ENCODE measurements around the gene RPL19.

RPL19 gene

GRCh38 chr17:39204245-39204644 lies 4.2 kb downstream of the RPL19 start:
- no peak overlapping the region for H3K4me3 Mint-ChIP-seq
- DNase-seq (no peak), ATAC-seq (no peak)
- H3K27ac Mint-ChIP-seq, result peak overlapping the region in 1 of 2 donors; percentile 79
- no peaks in the 10 kb centered on the region for H3K27me3 Mint-ChIP-seq
- H3K9me3 Mint-ChIP-seq, result no peaks in the 10 kb centered on the region
- H3K4me1 Mint-ChIP-seq, result peaks cover 80% of the 10 kb centered on the region

GRCh38 chr17:39205112-39205526 lies 5.0 kb downstream of the RPL19 start:
- H3K4me1 Mint-ChIP-seq, result peaks cover 80% of the 10 kb centered on the region

DNA sequence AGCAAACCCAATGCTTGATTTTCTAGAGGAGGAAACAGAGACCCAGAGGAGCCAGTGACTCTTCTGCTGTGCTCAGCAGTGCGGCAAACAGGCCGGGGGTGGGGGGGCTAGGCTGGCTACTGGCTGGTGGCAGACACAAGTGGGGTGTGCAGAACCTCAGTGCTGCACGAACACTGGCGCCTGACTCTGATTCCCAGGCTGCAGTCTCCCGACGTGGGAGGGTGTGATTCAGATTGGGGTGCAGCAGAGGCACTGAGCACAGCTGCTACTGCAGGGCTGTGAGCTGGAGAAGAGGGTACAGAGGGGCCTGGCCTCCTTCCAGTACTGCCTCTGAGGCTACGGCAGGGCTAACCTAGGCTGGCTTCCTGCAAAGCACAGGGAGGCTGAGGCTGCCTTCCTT lies 8.1 kb downstream of the RPL19 start:
- Mint-ChIP-seq H3K27me3 (no peaks in the 10 kb centered on the region), H3K4me1 (peaks cover 73% of the 10 kb centered on the region), H3K9me3 (no peaks in the 10 kb centered on the region), H3K4me3 (peak overlapping the region in 1 of 2 donors; percentile 75), H3K27ac (no peak overlapping the region)
- no peak for DNase-seq
- ATAC-seq, result no peak

More at GRCh38 chr17:39205112-39205526, 5.0 kb downstream of the RPL19 start:
- DNase-seq (no peak), ATAC-seq (no peak)
- no peak overlapping the region for H3K4me3 Mint-ChIP-seq
- H3K9me3 Mint-ChIP-seq, result no peaks in the 10 kb centered on the region
- H3K27me3 Mint-ChIP-seq, result no peaks in the 10 kb centered on the region
- H3K27ac Mint-ChIP-seq, result peak overlapping the region in 1 of 2 donors; percentile 19

- ATAC-seq, result no peak
Observed at GRCh38 chr17:39208893-39209292, 8.8 kb downstream of the RPL19 start.

GRCh38 chr17:39209317-39210092 lies 9.4 kb downstream of the RPL19 start:
- Mint-ChIP-seq H3K27ac (no peak overlapping the region), H3K27me3 (no peaks in the 10 kb centered on the region), H3K9me3 (no peaks in the 10 kb centered on the region), H3K4me3 (peak overlapping the region; percentile 20 to 75), H3K4me1 (peaks cover 61% of the 10 kb centered on the region)
- DNase-seq, result peak; percentile 69 to 70
- peak; percentile 79 for ATAC-seq

More at GRCh38 chr17:39208893-39209292, 8.8 kb downstream of the RPL19 start:
- Mint-ChIP-seq H3K4me1 (peaks cover 67% of the 10 kb centered on the region), H3K9me3 (no peaks in the 10 kb centered on the region), H3K27ac (no peak overlapping the region), H3K27me3 (no peaks in the 10 kb centered on the region), H3K4me3 (peak overlapping the region in 1 of 2 donors; percentile 75)
- no peak for DNase-seq

DNA sequence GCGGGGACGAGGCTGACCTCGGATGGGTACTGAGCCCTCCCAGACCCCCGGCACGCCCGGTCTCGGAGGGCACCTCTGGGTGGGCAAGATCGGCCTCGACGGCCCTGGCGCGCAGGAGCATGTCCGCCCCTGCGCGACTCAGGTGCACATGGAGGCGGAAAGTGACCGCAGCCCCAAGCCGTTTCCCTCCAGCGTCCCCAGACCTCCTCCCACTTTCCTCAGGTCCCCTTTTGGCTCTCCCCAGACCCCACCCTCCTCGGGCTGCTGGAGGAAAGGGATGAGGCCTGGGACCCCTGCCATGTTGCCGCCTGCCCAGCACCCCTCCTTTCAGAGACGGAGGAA lies 10.0 kb downstream of the RPL19 start:
- no peaks in the 10 kb centered on the region for H3K9me3 Mint-ChIP-seq
- no peak for ATAC-seq
- H3K4me3 Mint-ChIP-seq, result peak overlapping the region; percentile 20 to 75
- H3K27ac Mint-ChIP-seq, result peak overlapping the region in 1 of 2 donors; percentile 9
- no peaks in the 10 kb centered on the region for H3K27me3 Mint-ChIP-seq
- DNase-seq, result no peak
- peaks cover 57% of the 10 kb centered on the region for H3K4me1 Mint-ChIP-seq

DNA sequence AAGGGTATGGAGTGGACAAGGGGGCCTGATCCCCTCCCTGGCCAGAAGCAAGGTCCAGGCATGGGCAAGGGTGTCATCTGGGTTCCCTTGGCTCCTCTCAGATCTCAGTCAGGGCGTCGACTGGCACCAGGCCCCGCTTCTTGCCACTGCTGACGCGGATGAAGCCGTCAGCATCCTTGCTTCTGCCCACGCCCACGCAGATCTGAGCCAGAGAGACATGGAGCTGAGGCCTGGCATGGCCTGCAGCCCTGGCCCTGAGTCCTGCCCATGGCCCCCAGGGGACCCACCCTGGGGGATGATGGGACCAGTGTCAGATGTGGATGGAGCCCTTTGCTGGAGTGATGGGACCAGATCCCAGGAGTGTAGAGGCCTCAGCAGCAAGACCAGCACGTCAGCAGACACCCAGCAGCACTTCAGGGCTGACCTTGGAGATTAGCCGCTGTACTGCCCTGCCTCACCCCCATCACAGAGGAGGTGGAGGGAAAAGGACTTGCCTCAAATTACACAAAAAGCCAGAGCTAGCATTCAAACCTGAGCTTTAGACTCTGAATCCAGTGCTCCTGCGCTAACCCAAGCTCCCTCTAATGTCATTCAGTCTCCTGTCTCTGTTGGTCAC lies 12.2 kb downstream of the RPL19 start:
- Mint-ChIP-seq H3K4me1 (peaks cover 46% of the 10 kb centered on the region), H3K27ac (no peak overlapping the region), H3K27me3 (peaks cover 15% of the 10 kb centered on the region), H3K4me3 (no peak overlapping the region), H3K9me3 (no peaks in the 10 kb centered on the region)
- ATAC-seq (no peak), DNase-seq (no peak)

GRCh38 chr17:39212841-39213480 lies 12.9 kb downstream of the RPL19 start:
- DNase-seq (no peak), ATAC-seq (no peak)
- H3K4me1 Mint-ChIP-seq, result peaks cover 42% of the 10 kb centered on the region
- no peaks in the 10 kb centered on the region for H3K9me3 Mint-ChIP-seq
- H3K27me3 Mint-ChIP-seq, result peaks cover 20% of the 10 kb centered on the region
- no peak overlapping the region for H3K4me3 Mint-ChIP-seq
- no peak overlapping the region for H3K27ac Mint-ChIP-seq

DNA sequence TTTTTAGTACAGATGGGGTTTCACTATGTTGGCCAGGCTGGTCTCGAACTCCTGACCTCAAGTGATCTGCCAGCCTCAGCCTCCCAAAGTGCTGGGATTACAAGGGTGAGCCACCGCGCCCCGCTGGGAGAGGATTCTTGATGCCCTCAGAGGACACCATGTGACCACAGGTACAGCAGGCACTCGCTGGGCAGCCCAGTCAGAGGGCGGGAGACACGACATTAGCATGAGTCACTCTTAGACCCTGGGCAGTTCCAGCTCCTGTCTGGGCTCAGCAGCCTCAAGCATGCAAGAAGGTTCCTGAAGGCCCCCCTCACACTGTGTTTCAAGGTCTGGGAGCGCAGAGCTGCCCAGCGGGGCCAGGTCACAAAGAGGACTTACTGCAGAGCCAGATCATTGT lies 13.8 kb downstream of the RPL19 start:
- DNase-seq (no peak), ATAC-seq (no peak)
- H3K4me1 Mint-ChIP-seq, result peaks cover 36% of the 10 kb centered on the region
- H3K4me3 Mint-ChIP-seq, result no peak overlapping the region
- peaks cover 27% of the 10 kb centered on the region for H3K27me3 Mint-ChIP-seq
- H3K9me3 Mint-ChIP-seq, result no peaks in the 10 kb centered on the region
- no peak overlapping the region for H3K27ac Mint-ChIP-seq

DNA sequence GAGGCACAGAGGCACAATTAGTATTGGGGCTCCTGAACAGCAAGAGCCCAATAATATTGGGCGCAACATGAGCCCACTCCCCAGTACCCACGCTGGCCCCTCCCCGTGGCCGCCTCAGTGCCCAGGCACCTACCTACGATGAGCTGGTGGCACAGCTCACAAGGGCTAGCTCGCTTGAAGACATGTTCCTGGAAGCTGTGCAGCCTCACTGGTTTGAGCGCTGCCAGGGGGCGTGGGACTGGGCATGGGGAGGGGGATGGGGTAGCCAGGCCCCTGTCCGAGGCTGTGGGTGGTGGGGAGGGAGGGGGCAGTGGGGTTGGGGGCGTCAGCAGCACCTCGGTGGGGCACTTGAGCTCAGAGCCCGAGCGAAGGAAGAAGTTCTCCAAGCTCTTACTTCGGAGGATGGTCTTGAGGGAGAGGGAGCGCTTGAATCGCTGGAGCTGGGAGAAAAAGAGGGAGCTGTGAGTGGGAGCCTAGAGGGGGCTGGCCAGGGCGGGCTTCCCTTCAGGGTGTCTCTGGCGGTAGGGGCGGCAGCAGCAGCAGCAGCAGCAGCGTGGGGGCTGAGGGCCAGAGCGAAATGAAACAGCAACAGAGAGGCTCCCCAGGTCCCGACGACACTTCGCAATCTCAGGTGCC lies 17.8 kb downstream of the RPL19 start:
- H3K9me3 Mint-ChIP-seq, result no peaks in the 10 kb centered on the region
- DNase-seq (no peak), ATAC-seq (peak; percentile 21)
- peaks cover 9% of the 10 kb centered on the region for H3K4me1 Mint-ChIP-seq
- H3K27ac Mint-ChIP-seq, result no peak overlapping the region
- peaks cover 40% of the 10 kb centered on the region for H3K27me3 Mint-ChIP-seq
- H3K4me3 Mint-ChIP-seq, result peak overlapping the region; percentile 48 to 60

DNA sequence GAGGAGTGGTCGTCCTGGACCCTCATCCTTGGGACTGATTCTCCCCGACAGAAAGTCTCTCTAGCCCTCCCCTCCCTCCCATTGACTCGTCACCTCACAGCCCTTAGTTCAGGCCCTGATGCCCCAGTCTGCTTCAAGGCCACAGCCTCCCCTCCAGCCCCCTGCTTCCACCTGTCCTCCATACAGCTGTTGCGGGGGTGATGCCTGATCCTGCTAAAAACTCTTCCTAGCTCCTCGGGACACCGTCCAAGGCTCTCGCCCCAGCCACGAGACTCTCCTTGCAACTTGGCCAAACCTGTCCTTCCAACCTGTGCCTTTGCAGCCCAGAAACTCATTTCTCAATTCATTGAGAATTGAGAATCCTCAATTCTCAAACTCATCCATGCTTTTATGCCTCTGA lies 18.8 kb downstream of the RPL19 start:
- Mint-ChIP-seq H3K4me1 (peaks cover 9% of the 10 kb centered on the region), H3K4me3 (no peak overlapping the region), H3K9me3 (no peaks in the 10 kb centered on the region), H3K27ac (no peak overlapping the region), H3K27me3 (peaks cover 51% of the 10 kb centered on the region)
- no peak for DNase-seq
- no peak for ATAC-seq

- Mint-ChIP-seq H3K4me1 (peaks cover 14% of the 10 kb centered on the region), H3K4me3 (no peak overlapping the region), H3K27me3 (peaks cover 59% of the 10 kb centered on the region), H3K9me3 (no peaks in the 10 kb centered on the region), H3K27ac (no peak overlapping the region)
- DNase-seq (no peak), ATAC-seq (no peak)
Observed at GRCh38 chr17:39219647-39220154, 19.6 kb downstream of the RPL19 start.

DNA sequence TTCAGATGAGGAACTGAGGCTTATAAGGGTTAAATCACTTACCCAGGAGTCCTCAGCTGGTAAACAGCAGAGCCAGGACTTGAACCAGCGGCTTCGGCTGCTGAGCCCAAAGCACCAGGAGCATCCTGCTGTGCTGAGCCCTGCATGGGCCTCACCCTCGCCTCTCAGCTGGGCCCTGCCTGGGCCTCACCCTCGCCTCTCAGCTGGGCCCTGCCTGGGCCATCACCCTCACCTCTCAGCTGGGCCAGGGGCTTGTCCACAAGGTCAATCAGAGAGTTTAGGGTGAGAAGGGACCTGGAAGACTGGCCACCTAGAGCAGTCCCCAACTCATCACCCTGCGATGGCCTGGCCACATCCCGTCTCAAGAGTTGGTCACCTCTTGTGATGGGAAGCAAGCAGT lies 21.5 kb downstream of the RPL19 start:
- Mint-ChIP-seq H3K9me3 (no peaks in the 10 kb centered on the region), H3K4me3 (no peak overlapping the region), H3K4me1 (peaks cover 25% of the 10 kb centered on the region), H3K27ac (peak overlapping the region in 1 of 2 donors; percentile 36), H3K27me3 (peaks cover 68% of the 10 kb centered on the region)
- DNase-seq (no peak), ATAC-seq (no peak)

GRCh38 chr17:39222151-39222550 lies 22.1 kb downstream of the RPL19 start:
- Mint-ChIP-seq H3K4me3 (no peak overlapping the region), H3K27ac (no peak overlapping the region), H3K9me3 (no peaks in the 10 kb centered on the region), H3K4me1 (peaks cover 25% of the 10 kb centered on the region), H3K27me3 (peaks cover 66% of the 10 kb centered on the region)
- ATAC-seq (no peak), DNase-seq (no peak)
